GM21515 (cell line): ENCODE data around the gene DAP.
"Not testable (repeated sequence)": the region's sequence is repeated elsewhere in the genome, so short reads cannot be mapped to it uniquely, and the experiment has no call there.

ENCODE experiments used
- ATAC-seq: cut with Tn5 transposase; IDR thresholded peaks from one replicate; pipeline ENCODE4 v1.9.1; 2021; ENCODE audit not compliant: unreplicated experiment

DAP gene

GRCh38 chr5:10635867-10636350, 125.1 kb downstream of the DAP start:
- ATAC-seq = no peak

GRCh38 chr5:10635257-10635866, 125.7 kb downstream of the DAP start:
- peak; percentile 60 for ATAC-seq

GRCh38 chr5:10634562-10634961, 126.5 kb downstream of the DAP start:
- no peak for ATAC-seq

GRCh38 chr5:10634050-10634449, 127.0 kb downstream of the DAP start:
- ATAC-seq = no peak

GRCh38 chr5:10633271-10634049, 127.6 kb downstream of the DAP start:
- no peak for ATAC-seq

GRCh38 chr5:10632110-10632761, 128.8 kb downstream of the DAP start:
- peak; percentile 42 for ATAC-seq

- peak; percentile 8 for ATAC-seq
Observed at GRCh38 chr5:10631316-10631996, 129.6 kb downstream of the DAP start.

GRCh38 chr5:10630744-10631143, 130.3 kb downstream of the DAP start:
- ATAC-seq = not testable (repeated sequence)

GRCh38 chr5:10630126-10630525, 130.9 kb downstream of the DAP start:
- no peak for ATAC-seq

GRCh38 chr5:10629682-10630081, 131.4 kb downstream of the DAP start:
- ATAC-seq = no peak
